GM10248 (cell line): ENCODE measurements around the gene CRMP1.

Experiments used
- CTCF ChIA-PET: fragments of 300-600 bp; sonication (Branson Sonifier 250); formaldehyde crosslinking; extraction: SDS; loops from one replicate; lab custom pipeline; 2021; ENCODE audit warnings: antibody characterized with exemption; lab: Yijun Ruan, JAX
- POLR2A ChIA-PET: fragments of 350-650 bp; sonication (Branson Sonifier 250); formaldehyde crosslinking; extraction: SDS; loops from one replicate; lab custom pipeline; 2020; ENCODE audit warnings: antibody characterized with exemption; lab: Yijun Ruan, JAX
- DNase-seq: peaks from one replicate; pipeline ENCODE4 v3.0.0; 2012; ENCODE audit errors: extremely low spot score
- TF ChIP-seq, protein P1 (sequence below): IDR thresholded peaks from 2 replicates; pipeline ENCODE4 v1.5.1; 2012; ENCODE audit warnings: mild to moderate bottlenecking, low read depth; ENCODE audit errors: extremely low read depth, missing control alignments, control extremely low read depth

Gene CRMP1

DNA sequence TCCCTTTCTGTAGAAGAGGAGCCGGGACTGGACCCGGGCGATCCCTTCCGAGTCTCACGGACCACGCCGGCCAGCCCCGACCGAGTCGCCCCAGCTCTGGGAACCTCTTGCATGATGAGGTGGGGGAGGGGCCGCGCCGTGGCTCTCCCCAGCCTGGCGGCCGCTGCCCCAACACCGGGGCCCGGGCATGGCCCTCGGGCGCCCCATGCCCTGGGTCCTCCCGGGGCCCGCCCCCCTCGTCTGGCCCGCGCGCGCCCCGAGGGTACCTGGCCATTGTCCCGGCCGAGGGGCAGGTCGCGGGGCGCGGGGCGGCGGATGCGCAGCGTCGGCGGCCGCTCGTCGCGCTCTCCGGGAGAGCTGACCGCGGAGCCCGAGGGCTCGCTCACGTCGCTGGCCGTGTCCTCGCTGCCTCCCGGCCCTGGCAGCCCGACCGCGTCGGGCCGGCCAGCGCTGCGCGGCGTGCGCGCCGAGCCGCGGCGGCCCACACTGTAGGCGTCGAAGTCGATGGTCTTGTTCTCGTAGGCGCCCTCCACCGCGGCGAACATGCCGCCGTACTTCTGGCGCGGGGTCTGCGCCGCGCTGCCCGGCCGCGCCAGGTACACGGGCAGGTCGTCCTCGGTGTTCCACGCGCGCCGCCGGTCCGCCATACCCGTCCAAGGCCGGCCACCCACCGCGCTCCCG, 423 bp downstream of the CRMP1 start:
- POLR2A ChIA-PET: no interaction called here
- no peak for DNase-seq
- CTCF ChIA-PET: interaction anchor here (1.8 kb wide), 1 partner anchor 10 kb away, joined by 5 read pairs; no protein-coding TSS in a partner anchor
- TF ChIP-seq, protein P1, sequence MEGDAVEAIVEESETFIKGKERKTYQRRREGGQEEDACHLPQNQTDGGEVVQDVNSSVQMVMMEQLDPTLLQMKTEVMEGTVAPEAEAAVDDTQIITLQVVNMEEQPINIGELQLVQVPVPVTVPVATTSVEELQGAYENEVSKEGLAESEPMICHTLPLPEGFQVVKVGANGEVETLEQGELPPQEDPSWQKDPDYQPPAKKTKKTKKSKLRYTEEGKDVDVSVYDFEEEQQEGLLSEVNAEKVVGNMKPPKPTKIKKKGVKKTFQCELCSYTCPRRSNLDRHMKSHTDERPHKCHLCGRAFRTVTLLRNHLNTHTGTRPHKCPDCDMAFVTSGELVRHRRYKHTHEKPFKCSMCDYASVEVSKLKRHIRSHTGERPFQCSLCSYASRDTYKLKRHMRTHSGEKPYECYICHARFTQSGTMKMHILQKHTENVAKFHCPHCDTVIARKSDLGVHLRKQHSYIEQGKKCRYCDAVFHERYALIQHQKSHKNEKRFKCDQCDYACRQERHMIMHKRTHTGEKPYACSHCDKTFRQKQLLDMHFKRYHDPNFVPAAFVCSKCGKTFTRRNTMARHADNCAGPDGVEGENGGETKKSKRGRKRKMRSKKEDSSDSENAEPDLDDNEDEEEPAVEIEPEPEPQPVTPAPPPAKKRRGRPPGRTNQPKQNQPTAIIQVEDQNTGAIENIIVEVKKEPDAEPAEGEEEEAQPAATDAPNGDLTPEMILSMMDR: no peak

DNA sequence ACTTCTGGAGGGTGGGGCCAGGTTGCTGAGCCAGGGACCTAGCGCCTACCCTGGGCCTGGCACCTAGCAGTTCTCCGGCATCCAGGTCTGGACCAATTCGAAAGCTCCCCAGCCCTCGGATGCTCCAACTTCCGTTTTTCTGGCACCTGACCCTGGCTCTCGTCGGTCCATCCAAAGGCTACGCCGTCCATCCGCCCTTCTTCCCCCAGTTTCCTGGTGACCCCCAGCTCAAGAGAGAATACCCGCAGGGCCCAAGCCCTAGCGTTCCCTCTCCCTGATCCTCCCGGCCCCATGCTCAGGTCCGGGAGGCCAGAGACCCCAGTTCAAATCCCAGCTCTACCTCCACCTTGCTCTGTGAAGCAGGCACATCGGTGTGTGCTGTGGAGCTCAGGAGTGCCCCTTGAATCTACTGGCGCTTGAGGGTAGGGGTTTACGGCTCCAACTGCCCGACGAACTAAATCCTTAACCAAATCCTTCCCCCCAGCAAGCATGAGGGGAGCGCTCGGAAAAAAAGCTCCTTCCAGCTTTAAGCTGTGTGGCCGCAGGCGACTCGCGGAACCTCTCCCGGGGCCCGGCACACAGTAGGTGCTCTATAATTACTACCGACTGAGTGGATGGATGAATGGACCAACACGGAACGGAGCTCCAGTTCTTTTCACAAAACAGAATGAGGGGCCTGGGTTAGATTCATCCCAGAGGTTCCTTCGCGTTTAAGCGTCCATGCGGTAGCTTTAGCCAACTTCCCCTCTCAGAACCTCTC, 1.1 kb downstream of the CRMP1 start:
- ChIA-PET CTCF (interaction anchor here (1.8 kb wide), 1 partner anchor 10 kb away, joined by 5 read pairs; no protein-coding TSS in a partner anchor), POLR2A (interaction anchor here (0.6 kb wide), 1 partner anchor 939 kb away, joined by 3 read pairs; no protein-coding TSS in a partner anchor)
- TF ChIP-seq, protein P1: no peak
- DNase-seq: no peak

DNA sequence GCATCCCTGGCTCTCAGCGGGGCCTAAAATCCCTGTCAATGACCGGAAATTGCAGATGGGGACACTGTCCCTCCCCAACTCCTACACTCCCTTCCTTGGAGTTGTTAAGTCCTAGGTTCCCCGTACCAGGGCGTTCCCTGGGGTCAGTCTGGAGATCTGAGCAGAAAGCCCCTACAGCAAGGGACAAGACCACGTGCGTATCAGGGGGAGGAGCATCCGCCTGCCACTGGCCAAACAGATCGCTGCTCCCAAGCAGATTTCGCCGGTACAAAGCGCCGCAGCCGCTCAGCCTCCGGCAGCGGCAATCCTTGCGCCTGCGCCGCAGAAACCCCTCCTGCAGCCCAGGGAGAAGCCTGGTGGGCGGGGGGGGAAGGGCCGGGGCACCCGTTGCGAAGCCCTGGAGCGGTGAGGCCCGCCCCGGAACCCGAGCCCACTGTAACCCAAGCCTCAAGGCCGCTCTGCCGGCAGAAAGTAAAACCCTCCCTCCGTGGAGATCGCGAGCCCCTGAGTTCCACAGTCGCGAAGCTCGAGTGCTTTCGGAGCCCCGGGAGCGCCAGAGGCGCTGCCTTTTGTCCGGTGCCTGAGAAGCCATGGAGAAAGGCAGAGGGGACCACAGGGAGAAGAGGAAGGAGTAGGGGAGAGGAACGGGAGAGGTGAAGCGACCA, 2.7 kb downstream of the CRMP1 start:
- POLR2A ChIA-PET: no interaction called here
- DNase-seq: no peak
- TF ChIP-seq, protein P1: no peak
- CTCF ChIA-PET: no interaction called here

DNA sequence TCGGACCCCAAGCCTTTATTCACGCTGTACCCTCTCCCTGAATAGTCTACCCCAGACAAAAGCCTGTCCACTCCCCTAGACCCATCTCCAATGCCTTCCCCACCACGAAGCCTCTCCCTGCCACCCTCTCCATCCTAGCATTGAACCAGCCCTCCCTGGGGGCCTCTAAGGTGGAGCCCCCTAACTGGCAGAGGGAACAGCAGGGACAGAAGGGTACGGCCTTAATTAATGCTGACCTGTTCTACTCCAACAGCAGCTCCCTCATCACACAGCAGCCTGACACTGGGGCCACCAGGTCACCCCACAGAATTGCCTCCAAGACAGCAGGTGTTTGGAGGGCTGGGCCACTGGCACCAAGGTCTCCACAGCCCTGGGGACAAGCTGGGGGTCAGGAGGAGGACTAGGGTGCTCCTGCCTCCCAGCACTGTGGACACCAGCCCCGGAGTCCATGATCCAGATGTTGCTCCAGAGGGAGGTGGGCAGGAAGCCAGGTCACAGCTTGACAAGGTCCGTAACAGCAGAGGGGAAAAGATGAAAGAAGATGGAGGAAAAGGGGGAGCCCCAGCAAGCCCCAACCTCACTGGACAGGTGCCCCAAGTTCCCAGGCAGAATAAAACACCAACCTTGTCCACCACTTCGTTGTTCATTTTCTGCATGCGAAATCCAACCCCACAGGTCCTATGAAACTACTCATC, 3.7 kb downstream of the CRMP1 start:
- DNase-seq: no peak
- ChIA-PET POLR2A (no interaction called here), CTCF (no interaction called here)
- TF ChIP-seq, protein P1: no peak

DNA sequence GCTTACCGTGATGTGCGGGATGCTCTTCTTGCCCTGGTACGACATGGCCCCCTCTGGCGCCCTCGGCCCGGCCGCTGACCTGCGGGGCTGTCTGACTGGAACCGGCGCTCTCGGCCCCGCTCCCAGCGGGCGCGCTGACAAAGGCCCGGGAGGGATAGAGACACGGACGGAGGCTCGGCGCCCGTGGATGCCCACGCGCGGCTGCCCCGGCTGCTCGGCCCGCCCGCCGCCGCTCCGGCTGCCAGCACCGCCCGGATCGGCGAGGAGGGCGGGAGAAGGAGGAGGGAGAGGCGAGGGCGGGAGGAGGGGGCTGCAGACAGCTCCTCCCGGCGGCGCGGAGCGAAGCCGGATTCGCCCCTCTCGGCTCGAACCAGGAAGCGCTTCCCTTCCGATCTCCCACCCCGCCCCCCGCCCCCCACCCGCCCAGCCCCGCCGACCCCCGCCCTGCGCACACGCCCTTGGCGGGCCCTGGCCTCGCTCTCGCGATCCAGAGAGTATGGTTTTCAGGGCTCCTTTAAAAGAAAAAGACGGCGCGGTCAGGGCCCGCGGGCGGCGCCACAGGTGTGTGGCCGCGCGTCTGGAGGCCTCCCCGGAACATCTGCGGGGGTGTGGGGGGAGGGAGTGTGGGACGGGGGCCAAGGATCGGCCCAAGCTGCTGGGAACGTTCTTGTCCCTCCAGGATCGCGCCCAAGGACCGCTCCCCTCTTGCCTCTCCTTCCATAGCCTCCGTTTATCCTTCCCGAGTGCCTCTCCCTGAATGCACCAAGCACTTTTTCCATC, 4.5 kb downstream of the CRMP1 start:
- CTCF ChIA-PET: no interaction called here
- DNase-seq: no peak

More for the DNA sequence above, 4.5 kb downstream of the CRMP1 start:
- POLR2A ChIA-PET: no interaction called here
- TF ChIP-seq, protein P1: no peak
